HepG2 (cell line): ENCODE data around the gene DTYMK. TPM values are rescaled to one million over a fixed set of nuclear protein-coding genes. Genes with fewer than 3 reads are reported as not detected.

ENCODE experiments used
- ATM ChIP-seq: fragments of 450-650 bp; IDR thresholded peaks from 2 replicates; pipeline ENCODE4 v1.7.1; 2017; ENCODE audit warnings: mild to moderate bottlenecking, borderline replicate concordance
- DNMT1 ChIP-seq: sonication (generic); formaldehyde crosslinking; IDR thresholded peaks from 2 replicates; pipeline ENCODE4 v1.5.1; 2020; ENCODE audit warnings: mild to moderate bottlenecking, missing genetic modification reagents
- FOSL1 ChIP-seq: sonication (generic); formaldehyde crosslinking; IDR thresholded peaks from 2 replicates; pipeline ENCODE4 v1.9.0; 2021; ENCODE audit warnings: missing genetic modification reagents, borderline replicate concordance
- MEIS1 ChIP-seq: sonication (generic); formaldehyde crosslinking; IDR thresholded peaks from 2 replicates; pipeline ENCODE4 v1.9.0; 2021; ENCODE audit warnings: mild to moderate bottlenecking, missing genetic modification reagents, moderate library complexity, borderline replicate concordance
- MXI1 ChIP-seq: IDR thresholded peaks from 3 replicates; pipeline ENCODE4 v1.6.1; 2012; ENCODE audit warnings: low read depth, low read length, inconsistent platforms, borderline replicate concordance
- NFIB ChIP-seq: sonication (generic); formaldehyde crosslinking; IDR thresholded peaks from 2 replicates; pipeline ENCODE4 v1.9.0; 2021; ENCODE audit warnings: missing genetic modification reagents, mild to moderate bottlenecking, borderline replicate concordance
- PAXIP1 ChIP-seq: sonication (generic); formaldehyde crosslinking; conservative IDR thresholded peaks from 2 replicates; pipeline ENCODE4 v1.4.0; 2020; ENCODE audit warnings: mild to moderate bottlenecking, missing genetic modification reagents, moderate library complexity
- SMAD3 ChIP-seq: sonication (generic); formaldehyde crosslinking; IDR thresholded peaks from 2 replicates; pipeline ENCODE4 v1.4.0; 2020; ENCODE audit warnings: missing genetic modification reagents
- SMAD9 ChIP-seq: sonication (generic); formaldehyde crosslinking; IDR thresholded peaks from 2 replicates; pipeline ENCODE4 v1.5.1; 2020; ENCODE audit warnings: mild to moderate bottlenecking, missing genetic modification reagents
- SNAI1 ChIP-seq: sonication (generic); formaldehyde crosslinking; IDR thresholded peaks from 2 replicates; pipeline ENCODE4 v1.5.0; 2020; ENCODE audit warnings: mild to moderate bottlenecking, missing genetic modification reagents, borderline replicate concordance
- TAF15 ChIP-seq: fragments of 200-400 bp; formaldehyde crosslinking; IDR thresholded peaks from one replicate; pipeline ENCODE4 v1.6.1; 2018; ENCODE audit warnings: mild to moderate bottlenecking, low read depth, low read length; ENCODE audit not compliant: poor library complexity, severe bottlenecking
- ZNF3 ChIP-seq: IDR thresholded peaks from 2 replicates; pipeline ENCODE4 v1.7.0; 2017; ENCODE audit warnings: inconsistent platforms
- ZNF550 ChIP-seq: sonication (generic); formaldehyde crosslinking; IDR thresholded peaks from 2 replicates; pipeline ENCODE4 v1.4.0; 2020; ENCODE audit warnings: mild to moderate bottlenecking, missing genetic modification reagents, borderline replicate concordance
- ZNF749 ChIP-seq: sonication (generic); formaldehyde crosslinking; IDR thresholded peaks from 2 replicates; pipeline ENCODE4 v1.8.0; 2022; ENCODE audit warnings: mild to moderate bottlenecking, missing genetic modification reagents, moderate library complexity, borderline replicate concordance
- ZNF772 ChIP-seq: sonication (generic); formaldehyde crosslinking; IDR thresholded peaks from 2 replicates; pipeline ENCODE4 v1.5.0; 2020; ENCODE audit warnings: mild to moderate bottlenecking, missing genetic modification reagents
- polyA plus RNA-seq, 8 experiments: library from polyadenylated mRNA; depleted of rRNA in 3 of 8; stranded (reverse) in 7 of 8; unstranded in 1 of 8; fragments of >200 nt; fragmentation: Illumina TruSeq in 4 of 8; extraction: Trizol in 4 of 8; gene quantifications; 2 replicates each; pipeline versions ENCODE4 v1.2.1 to v1.2.3, GENCODE V29; 2011 to 2016; ENCODE audit warnings: low read depth in 4 of 8, missing spikeins in 1 of 8, mixed read lengths in 1 of 8; ENCODE audit not compliant: insufficient read depth in 1 of 8
- total RNA-seq, 5 experiments: library from RNA; depleted of rRNA; stranded (reverse); fragments of >200 nt; fragmentation: Illumina TruSeq; extraction: Trizol; gene quantifications; 2 replicates each; pipeline ENCODE4 v1.2.3, GENCODE V29; 2016; ENCODE audit warnings: low read depth in 1 of 5
- TF ChIP-seq, protein P1 (sequence below): sonication (generic); formaldehyde crosslinking; IDR thresholded peaks from 2 replicates; pipeline ENCODE4 v1.5.1; 2020; ENCODE audit warnings: mild to moderate bottlenecking, missing genetic modification reagents
- TF ChIP-seq, protein P2 (sequence below): sonication (generic); formaldehyde crosslinking; conservative IDR thresholded peaks from 2 replicates; pipeline ENCODE4 v1.4.0; 2020; ENCODE audit warnings: missing genetic modification reagents
- TF ChIP-seq, protein P3 (sequence below): sonication (generic); formaldehyde crosslinking; IDR thresholded peaks from 2 replicates; pipeline ENCODE4 v1.4.0; 2020; ENCODE audit warnings: mild to moderate bottlenecking, missing genetic modification reagents

Gene DTYMK
- total and polyA plus RNA-seq, 2 of the 13 experiments (the other 11 are each of a cell fraction or from before 2014, with no cell fraction given) = 57.5 to 134 TPM

GRCh38 chr2:241637018-241637794, 49.4 kb downstream of the DTYMK start, which contains the start of the genes ATG4B and THAP4 (continued):
- TF ChIP-seq, protein P1, sequence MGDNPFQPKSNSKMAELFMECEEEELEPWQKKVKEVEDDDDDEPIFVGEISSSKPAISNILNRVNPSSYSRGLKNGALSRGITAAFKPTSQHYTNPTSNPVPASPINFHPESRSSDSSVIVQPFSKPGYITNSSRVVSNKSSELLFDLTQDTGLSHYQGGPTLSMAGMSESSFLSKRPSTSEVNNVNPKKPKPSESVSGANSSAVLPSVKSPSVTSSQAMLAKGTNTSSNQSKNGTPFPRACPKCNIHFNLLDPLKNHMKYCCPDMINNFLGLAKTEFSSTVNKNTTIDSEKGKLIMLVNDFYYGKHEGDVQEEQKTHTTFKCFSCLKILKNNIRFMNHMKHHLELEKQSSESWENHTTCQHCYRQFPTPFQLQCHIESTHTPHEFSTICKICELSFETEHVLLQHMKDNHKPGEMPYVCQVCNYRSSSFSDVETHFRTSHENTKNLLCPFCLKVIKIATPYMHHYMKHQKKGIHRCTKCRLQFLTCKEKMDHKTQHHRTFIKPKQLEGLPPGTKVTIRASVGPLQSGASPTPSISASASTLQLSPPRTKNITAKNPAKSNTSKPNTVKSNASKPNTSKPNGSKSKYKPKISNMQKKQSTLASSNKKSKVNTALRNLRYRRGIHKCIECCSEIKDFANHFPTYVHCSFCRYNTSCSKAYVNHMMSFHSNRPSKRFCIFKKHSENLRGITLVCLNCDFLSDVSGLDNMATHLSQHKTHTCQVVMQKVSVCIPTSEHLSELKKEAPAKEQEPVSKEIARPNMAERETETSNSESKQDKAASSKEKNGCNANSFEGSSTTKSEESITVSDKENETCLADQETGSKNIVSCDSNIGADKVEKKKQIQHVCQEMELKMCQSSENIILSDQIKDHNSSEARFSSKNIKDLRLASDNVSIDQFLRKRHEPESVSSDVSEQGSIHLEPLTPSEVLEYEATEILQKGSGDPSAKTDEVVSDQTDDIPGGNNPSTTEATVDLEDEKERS (CRISPR knock-in tag) = no peak
- TF ChIP-seq NFIB (CRISPR knock-in tag) = no peak
- TF ChIP-seq SNAI1 = no peak
- TF ChIP-seq DNMT1 (CRISPR knock-in tag) = no peak; the same call in 1 of the 2 replicates
- TF ChIP-seq ATM = no peak
- no peak for TF ChIP-seq TAF15
- no peak for TF ChIP-seq ZNF749 (CRISPR knock-in tag)
- TF ChIP-seq, protein P2, sequence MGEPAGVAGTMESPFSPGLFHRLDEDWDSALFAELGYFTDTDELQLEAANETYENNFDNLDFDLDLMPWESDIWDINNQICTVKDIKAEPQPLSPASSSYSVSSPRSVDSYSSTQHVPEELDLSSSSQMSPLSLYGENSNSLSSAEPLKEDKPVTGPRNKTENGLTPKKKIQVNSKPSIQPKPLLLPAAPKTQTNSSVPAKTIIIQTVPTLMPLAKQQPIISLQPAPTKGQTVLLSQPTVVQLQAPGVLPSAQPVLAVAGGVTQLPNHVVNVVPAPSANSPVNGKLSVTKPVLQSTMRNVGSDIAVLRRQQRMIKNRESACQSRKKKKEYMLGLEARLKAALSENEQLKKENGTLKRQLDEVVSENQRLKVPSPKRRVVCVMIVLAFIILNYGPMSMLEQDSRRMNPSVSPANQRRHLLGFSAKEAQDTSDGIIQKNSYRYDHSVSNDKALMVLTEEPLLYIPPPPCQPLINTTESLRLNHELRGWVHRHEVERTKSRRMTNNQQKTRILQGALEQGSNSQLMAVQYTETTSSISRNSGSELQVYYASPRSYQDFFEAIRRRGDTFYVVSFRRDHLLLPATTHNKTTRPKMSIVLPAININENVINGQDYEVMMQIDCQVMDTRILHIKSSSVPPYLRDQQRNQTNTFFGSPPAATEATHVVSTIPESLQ (CRISPR knock-in tag) = no peak
- TF ChIP-seq, protein P3, sequence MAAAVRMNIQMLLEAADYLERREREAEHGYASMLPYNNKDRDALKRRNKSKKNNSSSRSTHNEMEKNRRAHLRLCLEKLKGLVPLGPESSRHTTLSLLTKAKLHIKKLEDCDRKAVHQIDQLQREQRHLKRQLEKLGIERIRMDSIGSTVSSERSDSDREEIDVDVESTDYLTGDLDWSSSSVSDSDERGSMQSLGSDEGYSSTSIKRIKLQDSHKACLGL (CRISPR knock-in tag) = peak; percentile 74
- TF ChIP-seq MEIS1 (CRISPR knock-in tag) = peak; percentile 60
- peak; percentile 79; the same call in 2 of the 3 replicates for TF ChIP-seq MXI1
- TF ChIP-seq SMAD3 (CRISPR knock-in tag) = peak; percentile 48; the same call in 1 of the 2 replicates
- TF ChIP-seq FOSL1 (CRISPR knock-in tag) = no peak
- TF ChIP-seq ZNF550 = no peak
- no peak for TF ChIP-seq ZNF3 (CRISPR knock-in tag)
- TF ChIP-seq PAXIP1 (CRISPR knock-in tag) = peak; percentile 40; the same call in 1 of the 2 replicates
- no peak for TF ChIP-seq SMAD9 (CRISPR knock-in tag)
- peak; percentile 91 for TF ChIP-seq ZNF772 (CRISPR knock-in tag)
